ENCODE data around the gene OSTF1. TPM values are rescaled to one million over a fixed set of nuclear protein-coding genes. Genes with fewer than 3 reads are reported as not detected.

Gene OSTF1, protein sequence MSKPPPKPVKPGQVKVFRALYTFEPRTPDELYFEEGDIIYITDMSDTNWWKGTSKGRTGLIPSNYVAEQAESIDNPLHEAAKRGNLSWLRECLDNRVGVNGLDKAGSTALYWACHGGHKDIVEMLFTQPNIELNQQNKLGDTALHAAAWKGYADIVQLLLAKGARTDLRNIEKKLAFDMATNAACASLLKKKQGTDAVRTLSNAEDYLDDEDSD
- total RNA-seq, result 69.7 TPM
- long read RNA-seq, transcript OSTF1-201 (10 exons, 1,319 nt), result major isoform, 159 of 194 reads
- long read RNA-seq, partial matches to known transcripts, result 10 of 194 reads
- long read RNA-seq, other reads (novel, unspliced or antisense), result 25 of 194 reads

DNA sequence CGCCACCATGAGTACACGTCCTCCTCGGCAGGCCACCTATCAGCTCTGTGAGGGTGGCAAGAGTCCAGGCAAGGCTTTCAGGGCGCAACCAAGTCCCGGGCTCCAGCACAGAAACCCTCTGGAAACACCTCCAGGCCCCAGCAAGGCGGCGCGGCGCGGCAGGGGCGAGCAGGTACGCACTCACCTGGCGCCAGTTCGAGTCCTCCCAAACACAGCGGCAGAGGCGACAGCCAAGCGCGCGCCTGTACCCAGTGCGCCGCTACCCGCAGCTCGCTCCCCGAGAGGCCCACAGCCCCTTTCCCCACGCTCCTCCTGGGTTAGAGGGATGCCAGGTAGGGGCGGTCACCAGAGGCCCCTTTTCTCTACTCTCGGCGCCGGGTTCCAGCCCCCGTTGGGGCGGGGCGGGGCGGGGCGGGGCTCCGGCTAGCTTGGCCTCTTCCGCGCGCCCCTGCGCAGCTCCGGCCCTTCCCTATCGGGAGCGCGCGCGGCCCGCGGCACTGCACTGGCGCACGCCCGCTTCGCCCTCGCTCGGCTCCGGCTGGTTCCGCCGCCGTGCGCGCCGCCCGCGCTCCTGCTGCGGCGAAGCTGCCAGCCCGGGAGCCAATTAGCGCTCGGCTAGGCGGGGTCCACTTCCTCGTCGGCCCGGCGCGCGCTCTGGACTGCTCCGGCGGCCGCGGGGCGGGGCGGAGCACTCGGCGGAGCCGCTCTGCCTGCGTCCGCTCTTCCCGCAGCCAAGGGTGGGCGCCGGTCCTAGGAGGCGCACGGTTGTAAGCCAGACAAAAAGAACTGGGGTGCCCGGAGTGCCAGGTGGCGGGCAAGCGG is at the start of gene OSTF1, which contains the start of gene NMRK1:
Gene OSTF1 (plus strand): TSS at position 691 of the 822 bp plus-strand sequence. CDS start 179 bp downstream, outside the sequence.
Gene NMRK1 (minus strand): TSS at position 332 of the 822 bp plus-strand sequence. CDS start 5,040 bp downstream, outside the sequence.
- DNase-seq (ENCODE audit: low spot score), result peak; percentile 99

DNA sequence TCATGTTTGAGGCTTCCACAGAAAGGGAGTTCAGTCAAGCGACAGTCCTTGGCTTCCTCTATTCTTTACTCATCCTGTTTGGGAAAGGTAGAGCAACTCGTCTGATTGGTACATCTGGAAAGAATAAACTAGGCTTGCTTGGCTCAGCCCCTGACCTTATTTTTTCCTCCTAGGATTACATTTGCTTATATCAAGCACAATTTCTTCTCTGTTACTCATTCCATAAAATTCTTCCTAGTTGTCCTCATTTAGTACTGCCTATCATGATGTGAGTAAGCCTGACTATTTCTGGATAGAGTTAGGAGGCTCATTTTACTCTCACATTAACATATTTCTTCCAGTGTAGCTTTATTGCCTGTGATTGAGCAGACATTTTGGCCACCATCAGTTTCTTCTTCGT is 49.3 kb upstream of the OSTF1 start:
- DNase-seq (ENCODE audit: low spot score), result no peak

DNA sequence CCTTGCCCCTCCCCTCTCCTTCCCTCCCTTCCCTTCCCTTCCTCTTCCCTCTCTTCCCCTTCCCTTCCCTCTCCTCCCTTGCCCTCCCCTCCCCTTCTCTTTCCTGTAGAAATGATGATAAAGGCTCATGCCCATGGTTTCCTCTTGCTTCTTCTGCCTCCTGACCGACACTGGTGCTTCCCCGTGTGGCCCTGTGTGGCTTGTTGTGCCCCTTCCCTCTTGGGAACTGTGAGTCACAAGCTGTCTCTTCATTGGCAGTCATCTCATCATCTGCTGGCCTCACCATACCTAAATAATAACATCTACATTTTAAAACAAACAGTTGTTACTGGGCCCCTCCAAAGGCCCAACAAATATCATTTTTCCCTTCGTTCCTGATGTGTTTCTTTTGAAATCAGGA is 48.5 kb upstream of the OSTF1 start:
- no peak for DNase-seq (ENCODE audit: low spot score)

DNA sequence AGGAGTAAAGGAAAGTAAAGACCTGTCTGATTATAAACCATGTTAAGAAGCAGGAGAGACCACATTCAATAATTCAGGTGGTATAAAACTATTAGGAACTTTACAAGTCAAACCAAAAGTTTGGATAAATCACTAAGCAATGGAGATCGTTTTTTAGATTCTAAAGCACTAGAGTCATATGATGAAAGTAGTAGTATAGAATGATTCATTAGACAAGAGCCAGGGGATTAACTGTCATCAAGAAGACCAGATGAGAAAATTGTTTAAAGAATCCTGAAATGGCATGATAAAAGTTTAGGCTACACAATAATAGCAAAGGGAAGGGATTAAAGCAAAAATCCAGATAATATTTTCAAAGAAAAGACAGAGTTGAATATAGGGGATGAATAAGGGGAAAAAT is 47.3 kb upstream of the OSTF1 start:
- DNase-seq (ENCODE audit: low spot score), result no peak

DNA sequence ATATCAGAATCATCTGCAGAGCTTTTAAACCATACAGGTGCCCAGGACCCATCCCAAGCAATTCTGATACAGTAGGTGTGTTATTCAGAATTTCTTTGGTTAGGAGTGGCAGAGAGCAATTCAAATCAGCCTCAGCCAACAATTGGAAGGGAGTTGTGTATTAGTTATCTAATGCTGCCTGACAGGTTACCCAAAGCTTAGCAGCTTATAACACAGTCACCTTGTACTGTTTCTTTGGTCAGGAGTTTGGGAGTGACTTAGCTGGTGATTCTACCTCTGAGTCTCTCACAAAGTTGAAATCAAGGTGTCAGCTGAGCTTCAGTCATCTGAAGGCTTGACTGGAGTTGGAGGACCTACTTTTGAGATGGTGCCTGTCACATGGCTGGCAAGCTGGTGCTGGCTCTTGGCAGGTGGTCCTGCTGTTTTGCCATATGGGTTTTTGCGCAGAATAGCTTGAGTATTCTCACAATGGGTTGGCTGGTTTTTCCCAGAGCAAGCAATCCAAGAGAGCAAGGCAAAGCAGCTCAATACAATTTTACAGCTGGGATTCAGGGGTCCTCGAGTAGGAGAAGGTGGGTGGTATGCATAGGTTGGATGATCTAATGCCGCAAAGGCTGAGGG is 41.5 kb upstream of the OSTF1 start:
- DNase-seq (ENCODE audit: low spot score), result no peak

DNA sequence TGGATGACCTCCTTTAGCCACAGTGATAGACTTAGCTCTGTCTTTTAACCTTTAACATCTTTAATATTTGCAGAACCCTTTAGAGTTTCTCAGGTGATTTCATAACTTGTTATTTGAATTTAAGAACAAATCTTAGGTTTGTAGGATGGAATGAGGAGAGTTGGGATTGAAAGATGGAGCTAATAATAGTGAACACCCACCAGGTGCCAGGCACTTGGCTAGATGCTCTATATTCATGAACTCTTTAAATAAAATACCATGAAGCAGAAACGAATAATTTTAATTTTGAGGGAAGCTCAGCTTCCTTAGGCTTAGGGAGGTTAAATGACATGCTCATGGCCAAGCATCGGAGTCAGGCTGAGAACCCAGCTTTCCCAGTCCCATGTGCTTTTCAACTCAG is 40.8 kb upstream of the OSTF1 start:
- DNase-seq (ENCODE audit: low spot score), result no peak

DNA sequence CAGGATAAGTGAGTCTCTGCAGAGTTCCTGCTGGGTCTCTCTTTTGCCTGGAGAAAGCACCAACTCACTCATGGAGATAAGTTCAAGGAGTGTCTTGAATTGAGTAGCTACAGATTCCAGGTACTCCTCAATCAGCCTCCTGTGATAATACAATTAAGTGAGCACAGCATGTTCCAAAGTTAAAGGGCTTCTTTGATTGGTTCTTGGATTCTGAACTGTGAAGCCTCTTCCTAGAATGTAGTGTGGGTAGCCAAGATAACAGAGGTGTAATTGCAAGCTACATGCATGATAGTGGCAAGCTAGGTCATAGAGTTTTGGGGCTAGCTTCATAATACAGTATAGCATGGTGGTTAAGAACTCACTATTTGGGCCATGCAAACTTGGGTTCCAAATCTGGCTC is 37.0 kb upstream of the OSTF1 start:
- DNase-seq (ENCODE audit: low spot score), result no peak

DNA sequence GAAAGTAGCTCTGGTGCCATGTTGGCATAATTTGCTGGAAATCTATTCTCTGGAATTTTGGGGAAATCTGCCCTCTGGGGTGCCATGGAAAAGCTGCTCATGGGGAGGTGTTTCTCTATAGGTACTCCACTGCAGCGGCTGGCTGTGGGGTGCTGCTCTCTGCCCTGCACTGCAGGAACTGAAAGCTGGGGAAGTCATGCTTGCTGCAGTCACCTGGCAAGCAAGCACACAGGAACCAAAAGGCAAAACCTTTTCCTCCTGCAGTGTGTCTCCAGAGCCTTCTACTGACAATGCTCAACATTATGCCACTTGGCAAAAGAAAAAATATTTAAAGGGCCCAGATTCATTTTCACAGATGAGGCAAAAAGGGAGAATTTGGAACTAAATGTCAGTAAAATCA is 34.4 kb upstream of the OSTF1 start:
- no peak for DNase-seq (ENCODE audit: low spot score)

DNA sequence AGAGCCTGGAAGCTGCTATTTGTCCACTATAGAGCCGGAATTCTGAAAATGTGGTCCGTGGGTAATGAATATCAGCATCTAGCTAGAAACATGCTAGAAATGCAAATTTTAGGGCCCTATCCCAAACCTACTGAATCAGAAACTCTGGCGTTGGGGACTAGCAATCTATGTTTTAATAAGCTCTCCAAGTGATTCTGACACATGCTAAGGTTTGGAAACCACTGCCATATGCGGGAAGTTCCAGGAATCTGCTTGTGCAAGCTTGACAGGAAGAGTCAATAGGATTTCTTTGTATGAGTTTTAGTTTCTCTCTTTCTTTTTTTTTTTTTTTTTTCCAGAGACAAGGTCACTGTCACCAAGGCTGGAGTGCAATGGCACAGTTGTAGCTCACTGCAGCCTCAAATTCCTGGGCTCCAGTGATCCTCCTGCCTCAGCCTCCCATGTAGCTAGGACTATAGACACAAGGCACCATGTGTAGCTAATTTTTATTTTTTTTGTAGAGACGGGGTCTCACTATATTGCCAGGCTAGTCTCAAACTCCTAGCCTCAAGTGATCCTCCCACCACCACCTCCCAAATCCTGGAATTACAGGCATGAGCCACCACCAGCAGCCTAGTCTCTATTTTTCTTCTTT is 33.8 kb upstream of the OSTF1 start:
- DNase-seq (ENCODE audit: low spot score), result no peak

DNA sequence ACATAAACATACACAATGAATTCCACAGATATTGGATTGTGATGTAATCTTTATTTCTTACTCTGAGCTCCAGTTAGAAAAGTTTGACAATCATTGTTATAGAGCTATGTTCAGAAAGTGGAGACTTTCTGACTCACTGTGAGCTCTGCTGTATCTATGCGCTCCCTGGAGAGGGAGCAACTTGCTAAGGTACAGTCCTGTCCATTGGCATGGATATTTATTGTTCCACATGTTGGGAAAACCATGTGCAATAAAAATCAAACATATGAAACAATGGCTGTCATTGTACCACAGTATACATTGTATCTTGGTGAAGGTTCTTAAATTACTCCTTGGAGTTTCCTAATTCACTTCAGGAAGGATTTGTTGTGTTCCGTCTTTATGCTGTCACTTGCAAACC is 27.1 kb upstream of the OSTF1 start:
- no peak for DNase-seq (ENCODE audit: low spot score)

DNA sequence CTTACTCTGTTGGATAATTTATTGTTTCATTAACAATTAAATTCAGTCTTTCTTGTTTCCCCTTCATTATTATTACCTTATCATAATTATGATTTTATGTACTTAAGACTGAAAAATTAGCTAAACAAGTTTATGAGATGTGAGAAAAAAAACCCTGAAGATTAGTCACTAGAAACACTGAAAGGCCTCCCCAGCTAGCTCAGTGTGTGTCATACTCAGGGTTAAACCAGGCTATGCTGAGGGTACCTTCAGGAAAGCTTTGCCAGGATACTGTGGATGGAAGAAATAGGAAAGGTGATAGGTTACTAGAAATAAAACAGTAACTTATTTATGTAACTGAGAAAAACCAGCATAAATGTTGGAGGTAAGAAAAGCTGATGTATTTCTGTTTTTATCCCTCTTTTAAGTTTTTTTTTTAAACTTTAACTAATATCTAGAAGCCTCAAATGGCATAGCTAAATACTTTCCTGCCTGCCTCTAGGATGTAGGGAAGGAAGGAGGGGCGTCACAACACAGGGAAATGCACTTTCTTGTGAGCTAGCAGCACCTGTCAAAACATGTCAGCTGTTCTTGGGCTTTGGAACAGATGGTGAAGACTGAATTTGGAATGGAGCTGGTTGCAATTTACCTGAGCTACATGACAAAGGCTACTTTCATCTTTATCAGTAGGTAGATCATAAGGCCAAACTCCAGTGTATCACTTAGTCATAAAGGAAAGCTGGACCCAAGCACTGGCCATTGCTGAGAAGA is 24.6 kb upstream of the OSTF1 start:
- no peak for DNase-seq (ENCODE audit: low spot score)

DNA sequence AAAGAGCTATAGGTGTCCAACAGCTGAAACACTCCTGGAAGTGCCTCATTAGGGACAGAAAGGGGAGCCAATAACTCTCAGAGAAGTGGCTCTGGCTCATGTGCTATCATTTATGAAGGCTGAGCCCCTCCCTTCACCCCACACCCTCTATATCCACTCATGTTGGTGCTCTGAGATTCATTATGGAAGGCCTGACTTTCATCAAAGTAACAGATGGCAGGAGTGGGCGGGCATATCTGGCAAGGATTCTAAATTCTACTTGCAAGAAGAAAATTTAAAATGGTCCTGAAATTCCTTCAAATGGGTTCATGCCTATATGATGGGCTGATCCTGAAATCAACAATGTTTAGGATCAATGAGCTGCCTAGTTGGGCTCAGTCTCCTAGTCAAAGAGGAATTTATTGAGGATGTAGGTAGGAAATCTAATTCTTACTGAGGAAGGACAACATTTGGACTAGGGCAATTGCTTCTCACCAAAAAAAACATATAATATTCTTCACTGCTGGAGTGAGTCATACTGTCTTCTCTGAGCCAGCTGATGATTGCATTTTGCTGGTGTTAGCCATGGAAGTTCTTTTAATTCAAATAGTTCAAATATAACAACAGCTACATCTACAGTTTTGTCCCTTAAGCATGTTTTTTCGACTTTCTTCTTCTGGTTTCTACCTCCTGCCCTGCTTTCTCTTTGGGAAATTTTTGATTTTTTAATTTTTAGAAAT is 23.8 kb upstream of the OSTF1 start:
- no peak for DNase-seq (ENCODE audit: low spot score)

DNA sequence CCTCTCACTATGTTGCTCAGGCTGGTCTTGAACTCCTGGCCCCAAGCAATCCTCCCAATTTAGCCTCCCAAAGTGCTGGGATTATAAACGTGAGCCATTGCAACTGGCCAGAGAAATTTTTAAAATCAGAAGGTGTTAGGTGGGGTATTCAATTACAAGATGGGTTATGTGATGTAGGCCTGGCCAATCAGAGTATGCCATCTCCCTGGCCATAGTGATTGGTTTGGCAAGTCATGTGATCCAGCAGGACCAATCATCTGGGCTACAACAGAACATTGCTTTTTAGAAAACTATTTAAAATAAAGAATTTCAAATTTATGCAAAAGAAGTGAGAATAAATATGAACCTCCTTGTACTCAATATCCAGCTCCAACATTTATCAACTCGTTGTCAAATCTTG is 22.8 kb upstream of the OSTF1 start:
- no peak for DNase-seq (ENCODE audit: low spot score)

DNA sequence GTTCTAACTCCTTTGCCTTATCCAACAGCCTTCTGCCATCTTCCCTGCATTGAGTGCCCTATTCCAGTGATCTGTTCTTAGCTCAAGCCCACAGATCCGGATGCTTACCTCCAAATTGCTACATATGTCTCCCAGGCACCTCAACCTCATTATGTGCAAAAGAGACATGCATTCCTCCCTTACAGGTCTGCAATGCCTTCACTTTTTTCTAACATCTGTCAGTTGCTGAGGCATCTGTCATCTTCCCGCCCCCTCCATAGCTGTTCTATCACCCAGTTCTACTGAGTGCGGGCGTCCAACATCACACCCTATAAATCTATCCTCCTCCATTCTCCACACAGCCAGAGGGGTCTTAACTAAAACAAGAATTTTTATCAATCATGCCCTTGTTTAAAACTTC is 20.4 kb upstream of the OSTF1 start:
- no peak for DNase-seq (ENCODE audit: low spot score)

DNA sequence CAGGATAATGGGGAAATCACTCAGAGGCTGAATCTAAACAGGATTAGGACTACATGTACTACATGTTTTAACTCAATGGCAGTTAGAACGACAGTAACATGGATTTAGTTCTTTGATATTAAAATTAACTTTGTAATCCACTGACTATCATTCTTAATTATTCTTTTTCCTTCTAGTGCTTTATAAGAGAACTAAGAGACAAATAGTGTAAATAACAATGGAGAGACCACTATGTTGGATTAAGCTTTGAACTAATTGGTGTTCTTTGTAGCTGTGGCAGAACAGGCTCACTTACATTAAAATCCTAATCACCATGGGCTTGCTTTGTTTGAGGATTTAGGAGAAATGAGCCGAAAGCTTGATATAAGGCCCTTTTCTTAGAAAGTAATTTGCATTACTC is 19.1 kb upstream of the OSTF1 start:
- DNase-seq (ENCODE audit: low spot score), result no peak

DNA sequence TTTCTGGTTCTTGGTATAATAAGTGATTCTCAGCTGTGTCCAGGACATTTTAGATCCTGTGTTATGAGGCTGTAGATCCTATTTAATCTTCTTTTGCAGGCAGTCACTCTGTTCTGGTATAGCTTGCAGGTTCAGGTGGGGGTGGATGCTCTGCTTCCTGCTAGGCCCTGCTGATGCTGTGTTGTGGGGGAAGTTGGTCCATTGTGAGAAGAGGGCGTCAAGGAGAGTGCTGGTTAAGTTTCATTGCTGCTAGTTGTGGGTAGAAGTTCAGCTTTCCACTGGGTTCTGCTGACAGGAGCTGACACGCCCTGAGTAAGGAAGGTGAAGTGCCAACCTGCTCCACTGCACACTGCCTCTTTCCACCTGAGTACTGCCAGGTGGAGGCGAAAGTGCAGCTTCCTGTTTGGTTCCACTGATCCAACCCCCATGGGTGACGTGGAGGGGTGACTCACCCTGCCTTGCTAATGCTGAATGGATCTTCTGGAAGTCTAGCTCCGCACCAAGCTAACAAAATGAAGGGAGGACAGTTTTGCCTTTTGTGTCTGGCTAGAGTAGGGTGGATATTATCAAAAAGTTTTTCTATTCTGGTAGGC is 16.7 kb upstream of the OSTF1 start:
- DNase-seq (ENCODE audit: low spot score), result no peak

DNA sequence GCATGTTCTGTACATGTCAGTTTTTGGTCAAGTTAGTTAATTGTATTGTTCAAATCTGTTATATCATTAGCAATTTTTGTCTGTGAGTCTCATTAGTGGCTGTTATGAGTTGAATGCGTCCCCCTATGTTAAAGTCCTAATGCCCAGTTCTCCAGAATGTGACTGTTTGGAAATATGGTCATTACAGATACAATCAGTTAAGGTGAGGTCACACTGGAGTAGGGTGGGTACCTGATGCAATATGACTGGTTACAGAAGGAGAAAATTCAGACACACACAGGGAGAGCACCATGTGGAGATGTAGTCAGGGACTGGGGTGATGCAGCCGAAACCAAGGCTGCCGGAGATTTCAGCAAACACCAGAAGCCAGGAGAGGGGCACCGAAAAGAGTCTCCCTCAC is 15.4 kb upstream of the OSTF1 start:
- no peak for DNase-seq (ENCODE audit: low spot score)

DNA sequence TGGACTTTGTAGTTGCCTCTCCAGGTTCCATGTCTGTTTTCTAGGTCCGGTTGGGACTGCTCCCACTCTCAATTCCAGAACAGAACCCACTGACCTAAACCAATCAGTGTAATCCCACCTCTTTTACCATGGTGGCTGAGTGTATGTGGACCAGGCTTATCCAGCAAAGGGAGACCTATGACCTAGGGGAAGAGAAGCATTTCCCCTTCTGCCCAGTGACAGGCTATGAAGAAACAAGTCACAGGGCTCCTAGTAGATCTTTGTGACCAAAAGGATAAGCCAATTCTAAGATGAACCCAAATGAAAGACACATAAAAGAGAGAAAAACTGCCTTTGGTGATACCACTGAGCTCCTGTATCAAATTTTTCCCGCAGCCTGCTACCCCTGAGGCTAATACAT is 6.7 kb upstream of the OSTF1 start:
- DNase-seq (ENCODE audit: low spot score), result no peak

DNA sequence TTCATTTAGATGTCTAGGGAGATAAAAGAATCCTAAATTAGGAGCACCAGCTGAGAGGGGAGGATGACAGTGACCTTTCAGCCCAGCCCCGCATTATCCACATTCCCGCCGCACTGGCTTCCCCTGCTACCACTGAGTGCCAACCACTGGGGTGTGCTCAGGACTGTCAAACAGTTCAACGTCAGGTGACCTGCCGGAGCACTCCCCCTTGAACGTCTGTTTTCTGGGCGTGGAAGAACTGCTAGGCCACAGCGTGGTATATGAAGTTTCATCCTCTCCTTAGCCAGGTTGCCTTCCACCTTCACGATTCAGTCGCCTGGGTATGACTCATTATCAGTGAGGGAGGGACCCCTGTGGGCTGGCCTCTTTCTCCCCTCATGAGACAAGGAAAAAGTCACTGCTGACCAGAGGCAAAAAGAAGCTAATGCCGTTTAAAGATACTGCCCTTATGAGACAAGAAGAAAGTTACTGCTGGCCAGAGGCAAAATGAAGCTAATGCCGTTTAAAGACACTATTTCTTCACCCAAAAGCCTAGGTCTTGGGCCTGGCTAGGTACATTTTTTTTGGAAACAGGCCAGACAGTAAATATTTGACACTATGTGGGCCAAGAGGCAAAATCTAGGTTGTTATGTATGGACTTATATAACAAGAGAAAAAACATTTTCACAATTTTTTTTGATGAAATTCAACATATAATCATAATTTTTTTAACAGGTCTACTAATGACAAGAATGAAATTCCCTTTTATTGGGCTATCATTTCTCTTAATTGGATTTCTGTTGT is 4.9 kb upstream of the OSTF1 start:
- DNase-seq (ENCODE audit: low spot score), result no peak
